Duodenal mucosa (tissue), 2 donors: Measurements from ENCODE around the gene SLC7A4.

Experiments used
- H3K27ac ChIP-seq: one replicate; pipeline ENCODE4 v1.7.0; 2013; ENCODE audit warnings: low read depth, low read length
- H3K27me3 ChIP-seq, 2 donors: one replicate each; pipeline ENCODE4 v1.7.0; 2013; ENCODE audit warnings: low read length in 2 of 2, control low read depth in 1 of 2; ENCODE audit not compliant: insufficient read depth in 2 of 2, control insufficient read depth in 1 of 2
- H3K36me3 ChIP-seq, 2 donors: one replicate each; pipeline ENCODE4 v1.7.0; 2013; ENCODE audit warnings: low read length in 2 of 2, control low read depth in 1 of 2; ENCODE audit not compliant: insufficient read depth in 2 of 2, control insufficient read depth in 1 of 2
- H3K4me1 ChIP-seq, 2 donors: one replicate each; pipeline ENCODE4 v1.7.0; 2013; ENCODE audit warnings: low read length in 2 of 2, control low read depth in 1 of 2; ENCODE audit not compliant: insufficient read depth in 2 of 2, control insufficient read depth in 1 of 2
- H3K4me3 ChIP-seq, 2 donors: one replicate each; pipeline ENCODE4 v1.7.0; 2013; ENCODE audit warnings: low read length in 2 of 2, low read depth in 1 of 2
- H3K9ac ChIP-seq, 2 donors: one replicate each; pipeline ENCODE4 v1.7.0; 2013; ENCODE audit warnings: low read length in 2 of 2, low read depth in 1 of 2
- H3K9me3 ChIP-seq, 2 donors: one replicate each; pipeline ENCODE4 v1.7.0; 2013; ENCODE audit warnings: low read length in 2 of 2, control low read depth in 1 of 2; ENCODE audit not compliant: control insufficient read depth in 1 of 2

The SLC7A4 gene

DNA sequence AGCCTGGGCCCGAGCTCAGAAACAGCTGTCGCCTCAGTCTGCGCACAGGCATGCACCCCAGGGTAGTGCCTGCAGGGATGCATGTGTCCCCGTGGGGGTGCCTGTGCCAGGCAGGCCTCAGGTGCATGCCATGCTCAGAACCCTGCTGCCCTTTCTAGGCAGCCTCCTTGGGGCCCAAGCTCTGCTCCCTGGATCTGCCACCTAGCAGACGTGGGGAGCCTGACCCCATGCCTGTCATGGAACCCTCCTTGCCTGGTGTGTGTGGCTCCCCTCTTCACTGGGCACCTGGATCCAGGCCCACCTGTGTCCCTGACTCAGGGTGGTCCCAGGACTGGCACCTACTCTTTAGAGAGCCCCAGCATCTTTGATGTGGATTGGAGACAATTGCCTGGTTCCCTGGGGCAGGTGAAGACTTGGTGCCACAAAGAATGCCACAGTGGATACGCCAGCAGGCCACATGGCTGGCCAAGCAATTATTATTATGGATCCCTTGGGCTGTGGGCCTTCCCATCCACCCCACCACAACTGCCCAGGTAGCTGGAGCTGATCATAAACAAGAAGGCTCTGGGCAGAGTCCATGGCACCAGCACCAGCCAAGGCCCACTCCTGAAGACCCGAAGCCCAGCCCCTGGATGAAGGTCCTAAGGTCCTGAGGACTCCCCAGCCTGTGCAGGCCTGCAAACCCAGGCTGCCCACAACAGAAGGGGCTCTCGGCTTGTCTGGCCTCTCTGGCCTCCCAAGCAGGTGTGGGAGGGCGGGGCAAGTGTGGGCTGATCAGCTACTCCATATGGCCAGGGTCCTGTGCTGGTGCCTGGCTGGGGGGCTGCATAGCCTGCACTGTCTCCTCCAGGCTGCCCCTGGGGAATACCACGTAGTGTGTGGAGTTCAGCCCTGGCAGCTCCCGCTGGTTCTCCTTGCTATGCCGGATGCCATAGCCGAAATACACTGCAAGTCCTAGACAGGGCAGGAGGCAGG, 3.8 kb downstream of the SLC7A4 start:
- no peak overlapping the region for H3K27ac ChIP-seq
- H3K36me3 ChIP-seq, result no peaks in the 10 kb centered on the region
- no peaks in the 10 kb centered on the region for H3K9me3 ChIP-seq
- H3K4me3 ChIP-seq, result no peak overlapping the region
- H3K27me3 ChIP-seq, result peaks cover 0 to 14% of the 10 kb centered on the region in 2 donors
- no peak overlapping the region for H3K9ac ChIP-seq
- H3K4me1 ChIP-seq, result peaks cover 0 to 14% of the 10 kb centered on the region in 2 donors

DNA sequence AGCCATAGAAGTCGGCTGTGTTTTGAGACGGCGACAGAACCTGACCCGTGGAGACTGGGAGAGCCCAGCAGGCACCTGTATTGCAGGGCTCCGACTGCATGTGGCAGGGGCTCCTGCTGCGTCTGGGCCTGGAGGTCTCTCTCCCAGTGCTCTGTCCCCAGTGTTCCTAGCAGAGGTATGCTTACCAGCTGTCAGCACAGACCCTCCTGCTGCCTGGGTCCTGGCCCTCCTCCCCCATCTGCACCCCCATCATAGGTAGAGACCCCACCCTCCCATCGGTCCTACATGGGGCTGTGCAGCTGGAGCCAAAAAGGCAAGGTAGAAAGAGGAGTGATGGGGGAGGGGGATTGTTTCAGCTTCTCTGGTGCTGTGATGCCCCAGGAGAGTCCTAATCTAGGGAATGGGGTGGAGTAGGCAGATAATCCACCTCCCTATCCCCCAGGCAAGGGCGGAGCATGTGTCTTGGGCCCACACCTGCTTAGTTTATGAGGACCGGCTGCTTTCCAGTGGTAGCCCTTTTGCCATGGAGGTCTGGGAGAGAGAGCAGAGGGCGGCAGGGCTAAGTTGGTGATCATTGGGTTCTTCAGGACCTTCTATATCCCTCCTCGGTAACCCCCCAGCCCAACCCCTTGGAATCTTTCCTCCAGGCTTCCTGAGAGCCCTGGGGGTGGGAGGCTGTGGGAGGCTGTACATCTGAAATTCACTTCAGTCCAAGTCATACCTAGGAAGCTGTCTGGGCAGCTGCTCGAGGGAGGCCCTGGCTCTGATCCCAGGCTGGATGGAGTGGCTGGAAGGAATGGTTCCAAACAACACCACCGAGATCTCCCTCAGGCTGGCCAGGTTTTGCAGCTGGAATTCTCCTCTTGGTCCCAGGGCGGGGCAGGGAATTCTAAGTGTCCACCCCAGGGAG, 5.3 kb downstream of the SLC7A4 start:
- no peaks in the 10 kb centered on the region for H3K36me3 ChIP-seq
- peaks cover 0 to 14% of the 10 kb centered on the region in 2 donors for H3K27me3 ChIP-seq
- no peaks in the 10 kb centered on the region for H3K9me3 ChIP-seq
- peaks cover 0 to 8% of the 10 kb centered on the region in 2 donors for H3K4me1 ChIP-seq
- H3K4me3 ChIP-seq, result no peak overlapping the region
- H3K9ac ChIP-seq, result no peak overlapping the region
- no peak overlapping the region for H3K27ac ChIP-seq

DNA sequence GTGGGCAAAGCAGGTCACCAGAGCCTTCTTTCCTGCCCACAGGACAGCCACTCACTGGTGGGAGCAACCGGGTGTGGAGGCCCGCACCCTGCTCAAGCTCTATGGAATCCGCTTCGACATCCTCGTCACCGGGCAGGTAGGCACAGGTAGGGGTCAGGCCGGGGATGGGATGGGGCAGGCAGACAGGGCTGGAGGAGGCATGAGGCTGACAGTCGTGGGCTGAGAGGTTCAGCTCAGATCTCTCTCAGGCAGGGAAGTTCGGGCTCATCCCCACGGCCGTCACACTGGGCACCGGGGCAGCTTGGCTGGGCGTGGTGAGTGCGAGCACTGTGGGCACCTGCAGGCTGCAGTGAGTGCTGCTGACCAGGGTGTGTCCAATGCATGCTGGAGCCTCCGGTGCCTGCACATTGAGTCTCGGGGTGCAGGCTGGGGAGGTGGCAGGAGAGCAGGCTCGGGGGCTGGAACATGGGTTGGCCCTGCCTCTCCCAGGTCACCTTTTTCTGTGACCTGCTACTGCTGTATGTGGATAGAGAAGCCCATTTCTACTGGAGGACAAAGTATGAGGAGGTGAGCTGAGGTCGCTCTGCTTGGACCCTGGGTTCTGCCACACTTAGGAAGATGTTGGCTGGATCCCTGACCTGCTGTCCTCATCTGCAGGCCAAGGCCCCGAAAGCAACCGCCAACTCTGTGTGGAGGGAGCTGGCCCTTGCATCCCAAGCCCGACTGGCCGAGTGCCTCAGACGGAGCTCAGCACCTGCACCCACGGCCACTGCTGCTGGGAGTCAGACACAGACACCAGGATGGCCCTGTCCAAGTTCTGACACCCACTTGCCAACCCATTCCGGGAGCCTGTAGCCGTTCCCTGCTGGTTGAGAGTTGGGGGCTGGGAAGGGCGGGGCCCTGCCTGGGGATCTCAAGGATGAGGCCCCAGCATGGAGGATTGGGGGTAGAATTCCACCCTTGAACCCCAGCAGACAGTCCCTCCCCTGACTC, 6.3 kb downstream of the SLC7A4 start:
- Histone ChIP-seq H3K27ac (no peak overlapping the region), H3K36me3 (no peaks in the 10 kb centered on the region), H3K9ac (no peak overlapping the region), H3K4me3 (no peak overlapping the region), H3K9me3 (no peaks in the 10 kb centered on the region), H3K4me1 (peaks cover 0 to 3% of the 10 kb centered on the region in 2 donors), H3K27me3 (peaks cover 0 to 8% of the 10 kb centered on the region in 2 donors)

DNA sequence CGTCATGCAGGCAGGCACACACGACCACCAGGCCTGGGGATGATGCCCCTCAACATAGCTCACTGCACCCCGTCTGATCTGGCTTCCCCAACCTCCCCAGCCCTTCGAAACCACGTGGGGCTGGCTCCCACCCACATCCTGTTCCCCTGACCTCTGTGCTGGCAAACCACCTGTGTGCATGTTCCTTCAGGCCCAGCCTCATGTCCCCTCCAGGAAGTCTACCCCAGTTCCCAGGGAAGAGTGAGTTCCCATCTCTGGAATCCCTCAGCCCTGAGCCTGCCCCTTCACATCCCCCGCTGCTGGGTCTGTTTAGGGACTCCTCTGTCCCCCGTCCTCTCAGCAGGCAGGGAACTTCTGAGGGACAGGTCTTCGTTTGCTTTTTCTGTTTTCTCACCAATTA, 7.1 kb downstream of the SLC7A4 start:
- Histone ChIP-seq H3K27me3 (peaks cover 0 to 4% of the 10 kb centered on the region in 2 donors), H3K9ac (no peak overlapping the region), H3K36me3 (no peaks in the 10 kb centered on the region), H3K27ac (no peak overlapping the region), H3K4me1 (peaks cover 0 to 3% of the 10 kb centered on the region in 2 donors), H3K9me3 (no peaks in the 10 kb centered on the region), H3K4me3 (no peak overlapping the region)

DNA sequence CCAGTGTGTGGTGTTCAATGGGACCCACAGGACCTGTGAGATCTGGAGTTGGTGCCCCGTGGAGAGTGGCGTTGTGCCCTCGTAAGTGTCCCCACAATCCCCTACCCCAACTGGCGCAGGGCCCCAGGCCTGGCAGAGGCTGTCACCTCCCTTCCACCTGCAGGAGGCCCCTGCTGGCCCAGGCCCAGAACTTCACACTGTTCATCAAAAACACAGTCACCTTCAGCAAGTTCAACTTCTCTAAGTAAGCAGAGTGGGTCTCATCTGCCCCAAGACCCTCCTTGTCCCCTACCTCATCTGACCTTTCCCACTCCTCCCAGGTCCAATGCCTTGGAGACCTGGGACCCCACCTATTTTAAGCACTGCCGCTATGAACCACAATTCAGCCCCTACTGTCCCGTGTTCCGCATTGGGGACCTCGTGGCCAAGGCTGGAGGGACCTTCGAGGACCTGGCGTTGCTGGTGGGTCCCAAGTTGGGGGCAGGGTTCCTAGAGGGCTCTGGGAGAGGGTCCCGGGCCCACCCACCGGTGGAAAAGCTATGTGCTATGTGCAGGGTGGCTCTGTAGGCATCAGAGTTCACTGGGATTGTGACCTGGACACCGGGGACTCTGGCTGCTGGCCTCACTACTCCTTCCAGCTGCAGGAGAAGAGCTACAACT, 9.3 kb downstream of the SLC7A4 start:
- Histone ChIP-seq H3K27ac (no peak overlapping the region), H3K9ac (no peak overlapping the region), H3K9me3 (no peaks in the 10 kb centered on the region), H3K36me3 (no peaks in the 10 kb centered on the region), H3K27me3 (no peaks in the 10 kb centered on the region), H3K4me1 (peaks cover 0 to 3% of the 10 kb centered on the region in 2 donors), H3K4me3 (no peak overlapping the region)

DNA sequence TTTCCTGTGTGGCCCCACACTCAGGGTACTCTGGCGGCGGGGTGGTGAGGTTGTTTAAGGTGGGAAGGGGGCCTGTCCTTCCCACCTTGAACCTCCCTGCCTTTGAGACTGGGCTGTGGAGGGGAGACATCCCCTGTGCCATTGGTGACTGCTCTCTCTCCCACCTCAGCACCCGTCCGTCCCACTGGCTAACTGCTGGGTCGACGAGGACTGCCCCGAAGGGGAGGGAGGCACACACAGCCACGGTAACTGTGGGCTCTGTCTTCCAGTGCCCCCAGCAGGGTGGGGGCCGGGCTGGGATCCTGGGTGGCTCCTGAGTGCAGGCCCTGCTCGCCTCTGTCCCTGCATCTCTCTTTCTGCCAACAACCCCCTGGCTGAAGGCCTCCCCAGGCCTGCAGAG, 9.9 kb downstream of the SLC7A4 start:
- Histone ChIP-seq H3K27me3 (no peaks in the 10 kb centered on the region), H3K9ac (no peak overlapping the region), H3K9me3 (no peaks in the 10 kb centered on the region), H3K27ac (no peak overlapping the region), H3K36me3 (no peaks in the 10 kb centered on the region), H3K4me3 (no peak overlapping the region), H3K4me1 (peaks cover 0 to 3% of the 10 kb centered on the region in 2 donors)

DNA sequence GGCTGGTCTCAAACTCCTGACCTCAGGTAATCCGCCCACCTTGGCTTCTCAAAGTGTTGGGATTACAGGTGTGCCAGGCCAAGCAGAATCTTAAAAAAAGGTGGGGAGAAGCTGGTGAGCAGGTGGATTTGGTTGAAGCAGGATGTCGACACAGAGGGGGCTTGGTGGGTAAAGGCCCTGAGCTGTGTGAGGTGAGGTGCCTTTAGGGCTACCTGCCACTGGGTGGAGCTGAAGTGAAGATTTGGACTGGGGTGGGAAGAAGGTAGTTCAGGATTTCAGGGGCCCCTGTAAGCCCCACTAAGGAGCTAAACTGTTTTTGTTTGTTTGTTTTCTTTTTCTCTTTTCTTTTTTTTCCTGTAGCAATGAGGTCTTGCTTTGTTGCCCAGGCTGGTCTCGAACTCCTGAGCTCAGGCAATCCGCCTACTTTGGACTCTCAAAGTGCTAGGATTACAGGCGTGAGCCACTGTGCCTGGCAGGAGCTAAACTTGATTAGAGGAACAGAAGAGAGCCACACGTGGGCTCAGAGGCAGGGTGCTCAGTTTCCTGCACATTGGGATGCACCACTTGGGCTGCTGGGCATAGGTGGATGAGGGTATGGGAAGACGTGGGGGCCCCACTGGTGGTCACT, 11.4 kb downstream of the SLC7A4 start:
- Histone ChIP-seq H3K27ac (no peak overlapping the region), H3K36me3 (no peaks in the 10 kb centered on the region), H3K4me1 (peaks cover 0 to 10% of the 10 kb centered on the region in 2 donors), H3K27me3 (no peaks in the 10 kb centered on the region), H3K9me3 (no peaks in the 10 kb centered on the region), H3K9ac (no peak overlapping the region), H3K4me3 (no peak overlapping the region)

DNA sequence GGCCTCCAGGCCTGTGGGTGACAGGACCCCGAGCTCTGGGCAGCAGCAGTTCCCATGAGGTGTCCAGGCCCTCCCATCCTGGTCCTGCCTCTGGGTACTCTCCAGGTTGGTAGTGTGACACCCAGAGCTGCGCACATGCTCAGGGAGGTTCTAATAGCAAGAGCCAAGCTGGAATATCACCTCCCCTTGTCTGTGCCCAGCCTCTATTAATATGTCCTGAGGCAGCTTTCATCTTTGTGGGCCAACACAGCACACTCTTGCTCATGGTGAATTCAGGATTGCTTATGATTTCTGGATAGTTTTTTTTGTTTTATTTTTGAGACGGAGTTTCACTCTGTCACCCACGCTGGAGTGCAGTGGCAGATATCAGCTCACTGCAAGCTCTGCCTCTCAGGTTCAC, 14.0 kb downstream of the SLC7A4 start:
- Histone ChIP-seq H3K36me3 (no peaks in the 10 kb centered on the region), H3K27me3 (no peaks in the 10 kb centered on the region), H3K9ac (no peak overlapping the region), H3K4me1 (peaks cover 12 to 29% of the 10 kb centered on the region in 2 donors), H3K4me3 (no peak overlapping the region), H3K27ac (no peak overlapping the region), H3K9me3 (no peaks in the 10 kb centered on the region)
